Naive thymus-derived CD4-positive, alpha-beta T cell (primary cell): ENCODE measurements around the gene MCOLN1. TPM values are rescaled to one million over a fixed set of nuclear protein-coding genes. Genes with fewer than 3 reads are reported as not detected.

Source experiments
- ATAC-seq: fragments of 150-1000 bp; cut with Tn5 transposase; 2 replicates; pipeline ENCODE4 v1.10.0; 2021; ENCODE audit warnings: mild to moderate bottlenecking, moderate library complexity
- CTCF ChIA-PET: fragments of 350-600 bp; sonication (Branson Sonifier 250); formaldehyde crosslinking; loops from one replicate; lab custom pipeline; 2021; ENCODE audit warnings: antibody characterized with exemption; lab: Charles Lee
- POLR2A ChIA-PET: fragments of 350-600 bp; sonication (Branson Sonifier 250); formaldehyde crosslinking; loops from one replicate; lab custom pipeline; 2021; ENCODE audit warnings: antibody characterized with exemption, inconsistent platforms; lab: Charles Lee
- DNase-seq, 9 donors: peaks; one replicate each; pipeline versions ENCODE4 v3.0.0 to v3.0.0-alpha.2; 2020 to 2022; ENCODE audit warnings: mixed read lengths in 1 of 9
- H3K27ac ChIP-seq: one replicate; pipeline ENCODE4 v1.7.0; 2013; ENCODE audit warnings: mild to moderate bottlenecking, low read depth, low read length, moderate library complexity
- H3K27me3 ChIP-seq, 2 donors: one replicate each; pipeline ENCODE4 v1.7.0; 2013; ENCODE audit warnings: low read length in 2 of 2, mild to moderate bottlenecking in 2 of 2, moderate library complexity in 2 of 2; ENCODE audit not compliant: control insufficient read depth in 2 of 2, insufficient read depth in 2 of 2
- H3K36me3 ChIP-seq, 3 experiments: 1 replicate in 2 of 3; 2 replicates in 1 of 3; pipeline ENCODE4 v1.7.0; 2013; ENCODE audit warnings: low read length in 3 of 3, mild to moderate bottlenecking in 3 of 3, moderate library complexity in 1 of 3; ENCODE audit not compliant: insufficient read depth in 3 of 3, control insufficient read depth in 2 of 3
- H3K4me1 ChIP-seq, 2 donors: one replicate each; pipeline ENCODE4 v1.7.0; 2013; ENCODE audit warnings: low read length in 2 of 2, mild to moderate bottlenecking in 2 of 2, moderate library complexity in 1 of 2; ENCODE audit not compliant: control insufficient read depth in 2 of 2, insufficient read depth in 2 of 2
- H3K4me3 ChIP-seq: 2 replicates; pipeline ENCODE4 v1.7.0; 2013; ENCODE audit warnings: mild to moderate bottlenecking, low read length
- H3K9me3 ChIP-seq, 3 experiments: 1 replicate in 2 of 3; 2 replicates in 1 of 3; pipeline ENCODE4 v1.7.0; 2013; ENCODE audit warnings: low read length in 3 of 3; ENCODE audit not compliant: control insufficient read depth in 2 of 3
- H3K27ac Mint-ChIP-seq, 9 donors: one replicate each; pipeline ENCODE4 v1.8.0; 2020 to 2022; ENCODE audit warnings: mixed read lengths in 9 of 9, mild to moderate bottlenecking in 8 of 9, moderate library complexity in 5 of 9, inconsistent platforms in 2 of 9
- H3K27me3 Mint-ChIP-seq, 5 donors: one replicate each; pipeline ENCODE4 v1.8.0; 2021 to 2022; ENCODE audit warnings: mixed read lengths in 5 of 5, mild to moderate bottlenecking in 1 of 5
- H3K36me3 Mint-ChIP-seq, 5 donors: one replicate each; pipeline ENCODE4 v1.8.0; 2020 to 2022; ENCODE audit warnings: mixed read lengths in 5 of 5, mild to moderate bottlenecking in 3 of 5, inconsistent platforms in 1 of 5
- H3K4me1 Mint-ChIP-seq, 7 donors: one replicate each; pipeline ENCODE4 v1.8.0; 2020 to 2022; ENCODE audit warnings: mixed read lengths in 7 of 7, mild to moderate bottlenecking in 3 of 7, inconsistent platforms in 1 of 7
- H3K4me3 Mint-ChIP-seq, 10 donors: one replicate each; pipeline ENCODE4 v1.8.0; 2020 to 2022; ENCODE audit warnings: mild to moderate bottlenecking in 10 of 10, mixed read lengths in 10 of 10, moderate library complexity in 6 of 10, inconsistent platforms in 2 of 10
- H3K9me3 Mint-ChIP-seq, 11 donors: one replicate each; pipeline ENCODE4 v1.8.0; 2020 to 2022; ENCODE audit warnings: mixed read lengths in 11 of 11, mild to moderate bottlenecking in 4 of 11, inconsistent platforms in 1 of 11, moderate library complexity in 1 of 11
- intact Hi-C, 2 donors: fragments of 100-400 bp; cut with micrococcal nuclease; formaldehyde crosslinking; loops; one replicate each; pipeline ENCODE4 v1.15.1; 2023
- polyA plus RNA-seq, 2 donors: library from polyadenylated mRNA; unstranded; fragments of 300-500 nt; fragmentation: Illumina TruSeq; gene quantifications; one replicate each; pipeline ENCODE4 v1.2.3, GENCODE V29; 2021
- total RNA-seq, 6 experiments: library from RNA in 5 of 6; stranded (reverse) in 5 of 6; gene quantifications; 1 replicate in 5 of 6; 2 replicates in 1 of 6; pipeline ENCODE4 v1.2.3 and lab custom pipeline; 2021 to 2026

The MCOLN1 gene
- total and polyA plus RNA-seq, 7 experiments from 2014 or later, result 8.8 to 49.2 (median 14.8) TPM

DNA sequence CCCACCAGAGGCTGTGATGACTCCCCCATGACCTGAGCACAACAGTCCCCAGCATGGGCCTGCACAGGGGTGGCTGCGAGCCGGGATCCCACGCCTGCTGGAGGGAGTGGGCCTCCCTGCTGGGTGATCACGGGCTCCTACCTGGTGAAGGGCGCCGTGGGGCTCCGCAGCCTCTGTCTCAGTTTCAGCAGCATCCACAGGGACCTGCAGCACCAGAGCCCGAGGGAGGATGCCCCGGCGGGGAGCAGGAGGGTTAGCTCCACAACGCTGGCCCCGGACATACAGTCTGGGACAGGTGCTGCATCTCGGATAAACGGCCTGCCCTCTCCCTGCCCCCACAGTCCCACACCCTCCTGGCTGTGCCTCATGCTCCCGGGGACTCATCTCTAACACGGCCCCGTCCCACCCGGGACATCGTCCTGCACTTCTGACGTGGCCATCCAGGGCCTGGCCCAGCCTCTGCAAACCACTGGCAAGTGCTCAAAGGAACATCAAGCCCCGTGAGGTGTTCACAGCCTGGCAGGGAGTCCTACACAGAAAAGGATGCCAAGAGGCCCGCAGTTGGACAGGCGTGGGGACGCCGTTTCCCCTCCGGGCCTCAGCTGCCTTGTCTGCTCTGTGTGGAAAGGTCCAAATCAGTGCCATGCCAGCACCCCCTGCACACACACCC, 44.1 kb upstream of the MCOLN1 start:
- Histone ChIP-seq H3K4me1 (peaks cover 0 to 3% of the 10 kb centered on the region in 2 donors), H3K27ac (no peak overlapping the region), H3K4me3 (no peak overlapping the region), H3K9me3 (no peaks in the 10 kb centered on the region), H3K27me3 (no peaks in the 10 kb centered on the region), H3K36me3 (no peaks in the 10 kb centered on the region)
- POLR2A ChIA-PET, result interaction anchor here (0.7 kb wide), 1 partner anchor 97 kb away, joined by 4 read pairs; no protein-coding TSS in a partner anchor
- CTCF ChIA-PET, result no interaction called here
- H3K4me1 Mint-ChIP-seq, result peaks cover 3 to 11% (median 4%) of the 10 kb centered on the region in 7 donors
- H3K9me3 Mint-ChIP-seq, result peaks cover 0 to 22% (median 0%) of the 10 kb centered on the region in 11 donors
- DNase-seq (peak in 1 of 9 donors; percentile 27), ATAC-seq (peak; percentile 7)
- H3K36me3 Mint-ChIP-seq, result no peaks in the 10 kb centered on the region
- intact Hi-C loops, result no loop called here
- peak overlapping the region in 6 of 9 donors; percentile 37 to 75 (median 58) for H3K27ac Mint-ChIP-seq
- H3K4me3 Mint-ChIP-seq, result peak overlapping the region in 3 of 10 donors; percentile 13 to 62 (median 45)
- no peaks in the 10 kb centered on the region for H3K27me3 Mint-ChIP-seq

DNA sequence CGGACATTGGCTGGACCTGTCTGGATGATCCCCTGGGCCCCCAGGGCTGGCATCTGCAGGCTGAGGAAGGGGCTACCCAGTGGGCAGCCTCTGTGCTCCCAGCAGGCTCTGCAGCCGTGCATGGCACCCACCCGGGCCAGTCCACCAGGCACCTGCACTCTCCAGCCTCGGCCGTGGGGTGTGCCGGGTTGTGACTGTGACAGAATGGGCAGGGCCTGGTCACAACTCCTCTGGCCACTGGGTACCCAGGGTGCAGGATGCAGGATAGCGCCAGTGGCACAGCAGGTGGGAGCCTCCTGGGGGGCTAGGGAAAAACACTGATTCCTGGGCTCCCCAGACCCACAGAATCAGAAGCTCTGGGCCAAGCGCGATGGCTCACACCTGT, 43.6 kb upstream of the MCOLN1 start:
- POLR2A ChIA-PET, result no interaction called here
- Mint-ChIP-seq H3K36me3 (no peaks in the 10 kb centered on the region), H3K27ac (peak overlapping the region in 2 of 9 donors; percentile 80 to 83), H3K27me3 (no peaks in the 10 kb centered on the region), H3K9me3 (peaks cover 0 to 24% (median 0%) of the 10 kb centered on the region in 11 donors), H3K4me3 (peak overlapping the region in 1 of 10 donors; percentile 35), H3K4me1 (peaks cover 5 to 16% (median 9%) of the 10 kb centered on the region in 7 donors)
- Histone ChIP-seq H3K27me3 (no peaks in the 10 kb centered on the region), H3K4me1 (peaks cover 0 to 8% of the 10 kb centered on the region in 2 donors), H3K36me3 (no peaks in the 10 kb centered on the region), H3K9me3 (no peaks in the 10 kb centered on the region), H3K4me3 (no peak overlapping the region), H3K27ac (no peak overlapping the region)
- ATAC-seq, result no peak
- CTCF ChIA-PET, result no interaction called here
- DNase-seq, result no peak
- intact Hi-C loops, result no loop called here

DNA sequence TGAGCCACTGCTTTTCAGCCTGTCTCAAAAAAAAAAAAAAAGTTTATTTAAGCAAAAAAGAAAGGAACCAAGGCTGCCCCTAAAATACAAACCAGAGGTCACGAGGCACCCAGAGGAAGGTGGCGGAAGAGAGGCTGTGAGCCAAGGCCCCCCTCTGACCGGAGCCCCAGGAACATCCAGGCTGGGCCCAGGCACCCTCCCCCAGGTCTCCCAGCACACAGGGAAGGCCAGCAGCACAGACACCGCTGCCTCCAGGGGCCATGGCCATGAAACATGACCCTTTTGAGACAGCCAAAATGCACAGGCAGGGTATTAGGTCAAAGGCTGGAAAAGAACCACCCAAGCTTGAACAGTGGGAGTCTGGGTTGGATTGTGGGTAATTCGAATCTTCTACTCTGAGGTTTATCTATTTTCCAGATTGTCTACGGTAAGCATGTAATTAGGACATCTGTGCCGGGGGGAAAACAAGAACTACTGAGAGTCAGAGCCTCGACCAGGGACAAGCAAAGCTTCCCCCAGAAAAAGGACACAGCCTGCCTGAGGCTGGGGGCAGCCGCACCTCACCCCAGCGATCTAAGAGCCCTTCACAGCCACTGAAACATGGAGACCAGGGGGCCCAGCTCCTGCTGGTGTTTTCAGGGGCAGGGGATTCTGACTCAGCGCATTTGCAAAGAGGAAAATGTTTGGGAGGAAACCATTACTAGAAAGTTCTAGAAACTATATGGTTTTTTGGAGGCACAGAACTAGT, 42.0 kb upstream of the MCOLN1 start:
- no peak overlapping the region for H3K4me3 ChIP-seq
- ChIA-PET POLR2A (no interaction called here), CTCF (no interaction called here)
- peak overlapping the region in 3 of 10 donors; percentile 30 to 67 (median 66) for H3K4me3 Mint-ChIP-seq
- H3K27me3 ChIP-seq, result no peaks in the 10 kb centered on the region
- no peaks in the 10 kb centered on the region for H3K27me3 Mint-ChIP-seq
- H3K9me3 Mint-ChIP-seq, result peaks cover 0 to 30% (median 0%) of the 10 kb centered on the region in 11 donors
- no peaks in the 10 kb centered on the region for H3K36me3 ChIP-seq
- peak overlapping the region in 7 of 9 donors; percentile 42 to 93 (median 59) for H3K27ac Mint-ChIP-seq
- H3K36me3 Mint-ChIP-seq, result no peaks in the 10 kb centered on the region
- H3K27ac ChIP-seq, result no peak overlapping the region
- H3K4me1 Mint-ChIP-seq, result peaks cover 5 to 22% (median 11%) of the 10 kb centered on the region in 7 donors
- H3K9me3 ChIP-seq, result no peaks in the 10 kb centered on the region
- peaks cover 0 to 9% of the 10 kb centered on the region in 2 donors for H3K4me1 ChIP-seq
- no peak for ATAC-seq
- intact Hi-C loops, result no loop called here
- DNase-seq, result no peak

DNA sequence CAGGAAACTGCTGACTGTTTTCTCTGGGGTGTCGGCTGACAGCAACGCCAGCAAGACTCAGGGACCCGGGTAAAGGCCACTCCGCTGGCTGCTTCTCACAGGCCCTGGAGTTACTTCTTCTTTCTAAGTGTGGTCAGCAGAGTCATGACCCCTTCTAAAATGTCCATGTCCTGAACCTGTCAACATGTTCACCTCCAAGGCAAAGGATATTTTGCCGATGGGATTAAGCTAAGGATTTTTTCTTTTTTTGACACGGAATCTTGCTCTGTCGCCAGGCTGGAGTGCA, 41.5 kb upstream of the MCOLN1 start:
- H3K27me3 Mint-ChIP-seq, result no peaks in the 10 kb centered on the region

DNA sequence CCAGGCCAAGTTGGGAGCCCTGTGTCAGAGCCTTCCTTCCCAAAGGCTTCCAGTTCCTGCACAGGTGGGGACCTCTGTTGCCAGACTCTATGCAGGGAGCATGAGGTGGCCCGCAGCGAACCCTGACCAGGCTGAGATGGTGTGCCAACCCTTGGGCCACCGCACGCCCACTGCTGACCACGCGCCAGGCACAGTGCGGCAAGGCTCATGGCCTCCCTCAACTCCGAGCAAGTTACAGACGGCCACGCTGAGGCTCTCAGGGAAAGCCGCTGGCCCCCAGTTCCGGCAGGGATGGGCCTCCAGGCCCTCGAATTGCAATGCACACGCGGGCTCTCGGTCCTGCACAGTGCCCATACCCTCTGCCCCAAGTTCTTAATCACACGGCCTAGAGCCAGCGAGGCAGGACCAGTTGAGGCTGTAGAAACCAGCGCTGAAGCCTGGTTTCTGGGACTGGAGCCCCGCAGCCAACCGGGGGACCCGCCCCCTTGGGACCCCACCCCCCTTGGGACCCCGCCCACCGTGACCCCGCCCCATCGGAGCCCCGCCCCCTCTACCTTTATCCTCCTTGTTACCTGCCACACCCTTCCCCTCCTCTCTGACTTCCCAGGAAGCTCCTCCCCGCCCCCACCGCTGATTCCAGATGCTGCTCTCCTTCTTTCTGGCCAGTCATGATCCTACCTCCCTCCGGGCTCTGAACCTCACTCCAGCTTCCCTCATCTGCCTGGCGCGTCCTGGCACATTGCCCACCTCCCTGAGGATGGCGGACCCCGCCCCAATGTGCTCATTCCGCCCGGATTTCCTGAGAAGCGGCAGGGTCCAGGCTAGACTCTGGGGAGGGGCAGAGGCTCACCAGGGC, 39.6 kb upstream of the MCOLN1 start:
- intact Hi-C loops, result no loop called here
- Mint-ChIP-seq H3K4me3 (peak overlapping the region in 8 of 10 donors; percentile 5 to 68 (median 42)), H3K36me3 (no peaks in the 10 kb centered on the region), H3K4me1 (peaks cover 5 to 22% (median 11%) of the 10 kb centered on the region in 7 donors), H3K9me3 (peaks cover 0 to 32% (median 0%) of the 10 kb centered on the region in 11 donors), H3K27me3 (no peaks in the 10 kb centered on the region), H3K27ac (peak overlapping the region in 7 of 9 donors; percentile 25 to 85 (median 67))
- CTCF ChIA-PET, result no interaction called here
- no peak overlapping the region for H3K27ac ChIP-seq
- peaks cover 0 to 9% of the 10 kb centered on the region in 2 donors for H3K4me1 ChIP-seq
- no peaks in the 10 kb centered on the region for H3K36me3 ChIP-seq
- H3K27me3 ChIP-seq, result no peaks in the 10 kb centered on the region
- ATAC-seq, result peak; percentile 30
- no peak overlapping the region for H3K4me3 ChIP-seq
- H3K9me3 ChIP-seq, result no peaks in the 10 kb centered on the region
- POLR2A ChIA-PET, result interaction anchor here (0.6 kb wide), 1 partner anchor 226 kb away, joined by 3 read pairs; no protein-coding TSS in a partner anchor
- DNase-seq, result no peak

More for the DNA sequence above, 41.5 kb upstream of the MCOLN1 start:
- Histone ChIP-seq H3K4me1 (peaks cover 0 to 9% of the 10 kb centered on the region in 2 donors), H3K4me3 (no peak overlapping the region), H3K9me3 (no peaks in the 10 kb centered on the region), H3K27me3 (no peaks in the 10 kb centered on the region), H3K27ac (no peak overlapping the region), H3K36me3 (no peaks in the 10 kb centered on the region)
- Mint-ChIP-seq H3K36me3 (no peaks in the 10 kb centered on the region), H3K4me1 (peaks cover 5 to 22% (median 11%) of the 10 kb centered on the region in 7 donors), H3K9me3 (peaks cover 0 to 32% (median 0%) of the 10 kb centered on the region in 11 donors), H3K4me3 (peak overlapping the region in 3 of 10 donors; percentile 14 to 35 (median 19)), H3K27ac (peak overlapping the region in 6 of 9 donors; percentile 8 to 93 (median 64))
- POLR2A ChIA-PET, result no interaction called here
- intact Hi-C loops, result no loop called here
- CTCF ChIA-PET, result no interaction called here
- no peak for DNase-seq
- no peak for ATAC-seq

DNA sequence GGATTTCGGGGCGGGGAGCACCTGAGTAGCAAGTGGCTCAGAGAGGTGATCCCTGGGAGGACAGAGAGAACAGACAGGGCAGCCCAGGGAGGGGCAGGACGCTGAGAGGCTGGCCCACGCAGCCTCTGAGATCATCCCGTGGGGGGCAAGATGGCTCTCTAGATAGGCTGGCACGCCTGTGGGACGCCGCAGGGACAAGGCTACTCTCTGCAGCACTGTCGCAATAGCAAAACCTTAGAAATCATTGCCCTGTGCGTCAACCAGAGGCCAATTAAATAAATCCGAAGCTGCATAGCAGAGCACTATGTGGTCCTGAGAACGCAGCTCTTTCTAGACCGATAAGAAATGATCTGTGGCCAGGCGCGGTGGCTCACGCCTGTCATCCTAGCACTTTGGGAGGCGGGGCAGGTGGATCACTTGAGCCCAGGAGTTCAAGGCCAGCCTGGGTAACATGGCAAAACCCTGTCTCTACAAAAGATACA, 38.7 kb upstream of the MCOLN1 start:
- H3K27me3 Mint-ChIP-seq, result no peaks in the 10 kb centered on the region
- ATAC-seq (peak; percentile 68), DNase-seq (no peak)
- Histone ChIP-seq H3K27ac (no peak overlapping the region), H3K36me3 (no peaks in the 10 kb centered on the region), H3K27me3 (no peaks in the 10 kb centered on the region), H3K9me3 (no peaks in the 10 kb centered on the region), H3K4me3 (no peak overlapping the region), H3K4me1 (peaks cover 0 to 17% of the 10 kb centered on the region in 2 donors)
- H3K4me3 Mint-ChIP-seq, result peak overlapping the region in 6 of 10 donors; percentile 5 to 68 (median 42)
- POLR2A ChIA-PET, result interaction anchor here (0.6 kb wide), 1 partner anchor 227 kb away, joined by 3 read pairs; no protein-coding TSS in a partner anchor
- H3K9me3 Mint-ChIP-seq, result peaks cover 0 to 30% (median 0%) of the 10 kb centered on the region in 11 donors
- no peaks in the 10 kb centered on the region for H3K36me3 Mint-ChIP-seq
- peaks cover 5 to 22% (median 11%) of the 10 kb centered on the region in 7 donors for H3K4me1 Mint-ChIP-seq
- intact Hi-C loops, result no loop called here
- CTCF ChIA-PET, result interaction anchor here (0.7 kb wide), 1 partner anchor 26 kb away, joined by 5 read pairs; no protein-coding TSS in a partner anchor
- peak overlapping the region in 6 of 9 donors; percentile 38 to 85 (median 62) for H3K27ac Mint-ChIP-seq
